ENCODE data around the gene NXPH4.

Gene NXPH4

GRCh38 chr12:57244312-57244696 is 27.7 kb downstream of the NXPH4 start:
- DNase-seq = no peak

GRCh38 chr12:57247041-57247440 is 30.4 kb downstream of the NXPH4 start:
- no peak for DNase-seq

- no peak for DNase-seq
Observed at GRCh38 chr12:57248934-57249742, 32.5 kb downstream of the NXPH4 start.

- DNase-seq = no peak
Observed at GRCh38 chr12:57250541-57250940, 33.9 kb downstream of the NXPH4 start.

GRCh38 chr12:57250956-57251355 is 34.4 kb downstream of the NXPH4 start, which contains the start of gene STAC3:
TSS of gene STAC3 (minus strand) at chr12:57251187. CDS start at chr12:57249636, 1,551 bp downstream.
- no peak for DNase-seq

GRCh38 chr12:57254506-57255280 is 38.1 kb downstream of the NXPH4 start:
- DNase-seq = no peak

GRCh38 chr12:57255916-57256315 is 39.3 kb downstream of the NXPH4 start:
- DNase-seq = no peak

- DNase-seq = no peak
Observed at GRCh38 chr12:57258977-57259970, 42.7 kb downstream of the NXPH4 start.

- DNase-seq = no peak
Observed at GRCh38 chr12:57260366-57260765, 43.8 kb downstream of the NXPH4 start.

GRCh38 chr12:57261428-57261865 is 44.9 kb downstream of the NXPH4 start:
- no peak for DNase-seq

GRCh38 chr12:57262126-57262822 is 45.7 kb downstream of the NXPH4 start:
- DNase-seq = no peak

GRCh38 chr12:57263096-57263495 is 46.5 kb downstream of the NXPH4 start:
- no peak for DNase-seq

- DNase-seq = no peak
Observed at GRCh38 chr12:57266681-57267080, 50.1 kb downstream of the NXPH4 start.

- peak; percentile 72 for DNase-seq
Observed at GRCh38 chr12:57268264-57268663, 51.7 kb downstream of the NXPH4 start.

GRCh38 chr12:57270966-57271470 is 54.4 kb downstream of the NXPH4 start:
- DNase-seq = no peak

GRCh38 chr12:57272337-57273151 is 56.0 kb downstream of the NXPH4 start:
- no peak for DNase-seq

GRCh38 chr12:57273516-57273915 is 56.9 kb downstream of the NXPH4 start:
- no peak for DNase-seq

Measured in activated CD8-positive, alpha-beta memory T cell treated with anti-CD3 and anti-CD28 coated beads, Interleukin-2, amount 50 U/mL, for 48 hours (primary cell).